Bladder microvascular endothelial cell (primary cell): ENCODE measurements around the gene S100A14. TPM values are rescaled to one million over a fixed set of nuclear protein-coding genes. Genes with fewer than 3 reads are reported as not detected.

ENCODE experiments used
- total RNA-seq: library from RNA; depleted of rRNA; stranded (reverse); fragments of >200 nt; gene quantifications from 2 replicates; pipeline ENCODE4 v1.2.3, GENCODE V29; 2014

S100A14 gene
- not detected in 2 replicates for total RNA-seq

GRCh38 chr1:153616144-153616916 is at the start of gene S100A14:
Gene S100A14 (minus strand): TSS chr1:153616325. CDS start chr1:153615858, 467 bp downstream.

GRCh38 chr1:153658400-153659174 is 42.5 kb upstream of the S100A14 start, which contains the start of gene SNAPIN:
Gene SNAPIN (plus strand): TSS chr1:153658703. CDS start chr1:153658744, 41 bp downstream.

GRCh38 chr1:153633754-153634665 is 17.9 kb upstream of the S100A14 start, which contains the start of gene CHTOP:
Gene CHTOP (plus strand): TSS chr1:153634066. CDS start chr1:153636589, 2,523 bp downstream.

GRCh38 chr1:153627715-153628626 is 11.8 kb upstream of the S100A14 start, which contains the start of gene S100A1:
Gene S100A1 (plus strand): TSS chr1:153628434. CDS start chr1:153630522, 2,088 bp downstream.

GRCh38 chr1:153626904-153627714 is 11.0 kb upstream of the S100A14 start, which contains the start of gene S100A13:
Gene S100A13 (minus strand): TSS chr1:153627505. CDS start chr1:153626472, 1,033 bp downstream.

GRCh38 chr1:153612755-153613331 is 3.3 kb downstream of the S100A14 start, which contains the start of gene S100A16:
Gene S100A16 (minus strand): TSS chr1:153613137. CDS start chr1:153608151, 4,986 bp downstream.

GRCh38 chr1:153565529-153566374 is 50.4 kb downstream of the S100A14 start, which contains the start of gene S100A2:
Gene S100A2 (minus strand): TSS chr1:153565844. CDS start chr1:153563877, 1,967 bp downstream.

Other genes starting within 250 kb of the S100A14 start
- gene S100A12, start 240.7 kb downstream of the S100A14 start, total RNA-seq, result not detected in 2 replicates
- gene S100A8, start 225.3 kb downstream of the S100A14 start, total RNA-seq, result not detected in 2 replicates
- not detected in 2 replicates for gene S100A7A, start 199.8 kb downstream of the S100A14 start, total RNA-seq
- not detected in 2 replicates for gene S100A7, start 155.7 kb downstream of the S100A14 start, total RNA-seq
- 401 and 1,159 TPM in 2 replicates for gene S100A6, start 80.3 kb downstream of the S100A14 start, total RNA-seq
- not detected in 2 replicates for gene S100A5, start 75.4 kb downstream of the S100A14 start, total RNA-seq
- gene S100A4, start 70.5 kb downstream of the S100A14 start, total RNA-seq, result 2.6 and 4.0 TPM in 2 replicates
- 0.50 and 3.1 TPM in 2 replicates for gene S100A3, start 67.1 kb downstream of the S100A14 start, total RNA-seq
- 1.3 and 1.5 TPM in 2 replicates for gene S100A2, start 50.5 kb downstream of the S100A14 start, total RNA-seq
- gene S100A16, start 3.2 kb downstream of the S100A14 start, total RNA-seq, result 326 and 366 TPM in 2 replicates
- gene S100A13, start 11.2 kb upstream of the S100A14 start, total RNA-seq, result 68.5 and 259 TPM in 2 replicates
- under 0.01 TPM in 1 of 2 replicates, not detected in the other for gene S100A1, start 12.1 kb upstream of the S100A14 start, total RNA-seq
- 20.4 and 43.0 TPM in 2 replicates for gene CHTOP, start 17.7 kb upstream of the S100A14 start, total RNA-seq
- 32.3 and 41.4 TPM in 2 replicates for gene SNAPIN, start 42.4 kb upstream of the S100A14 start, total RNA-seq
- 204 and 230 TPM in 2 replicates for gene ILF2, start 54.7 kb upstream of the S100A14 start, total RNA-seq
- 19.4 and 30.6 TPM in 2 replicates for gene NPR1, start 62.4 kb upstream of the S100A14 start, total RNA-seq
- 22.0 and 41.3 TPM in 2 replicates for gene INTS3, start 111.7 kb upstream of the S100A14 start, total RNA-seq
- 19.4 and 29.0 TPM in 2 replicates for gene SLC27A3, start 159.1 kb upstream of the S100A14 start, total RNA-seq